A549 (cell line): Measurements from ENCODE around the gene ADM2.

Experiments used
- EP300 ChIP-seq, 2 experiments: fragments of >200 bp; sonication (Bioruptor Twin); formaldehyde crosslinking; IDR thresholded peaks; 2 replicates in 1 of 2; 3 replicates in 1 of 2; pipeline ENCODE4 v1.6.1; 2016 to 2017
- HMGXB4 ChIP-seq: fragments of 250-450 bp; sonication (Bioruptor Pico); IDR thresholded peaks from 2 replicates; pipeline ENCODE4 v1.5.0; 2021; ENCODE audit warnings: mild to moderate bottlenecking, moderate library complexity, borderline replicate concordance
- JUN ChIP-seq, 2 experiments: fragments of >200 bp; sonication (Bioruptor Twin); formaldehyde crosslinking; IDR thresholded peaks; 2 replicates in 1 of 2; 3 replicates in 1 of 2; pipeline ENCODE4 v1.6.1; 2016 to 2017
- KDM1A ChIP-seq: fragments of 200-600 bp; sonication (generic); IDR thresholded peaks from 2 replicates; pipeline ENCODE4 v1.6.1; 2016; ENCODE audit warnings: low read depth, mild to moderate bottlenecking
- POLR2A ChIP-seq: IDR thresholded peaks from 2 replicates; pipeline ENCODE4 v1.6.1; 2012; ENCODE audit warnings: mild to moderate bottlenecking, low read length
- POLR2AphosphoS2 ChIP-seq: conservative IDR thresholded peaks from 2 replicates; pipeline ENCODE4 v1.6.1; 2012; ENCODE audit warnings: low read length, improper control_type of control experiment, inconsistent platforms
- TP53 ChIP-seq: fragments of 250-450 bp; sonication (Bioruptor Pico); IDR thresholded peaks from 2 replicates; pipeline ENCODE4 v1.5.0; 2021; ENCODE audit warnings: mild to moderate bottlenecking, moderate library complexity
- TF ChIP-seq, protein P1 (sequence below): fragments of >200 bp; sonication (Bioruptor Twin); formaldehyde crosslinking; IDR thresholded peaks from 3 replicates; pipeline ENCODE4 v1.5.1; 2016

- TF ChIP-seq HMGXB4 (CRISPR knock-in tag) (no peak), POLR2A (no peak), TP53 (no peak), POLR2AphosphoS2 (no peak), EP300 (IDR thresholded peaks at IDR 0.05) (no peak), KDM1A (no peak), JUN (IDR thresholded peaks at IDR 0.05) (no peak)
- TF ChIP-seq, protein P1, sequence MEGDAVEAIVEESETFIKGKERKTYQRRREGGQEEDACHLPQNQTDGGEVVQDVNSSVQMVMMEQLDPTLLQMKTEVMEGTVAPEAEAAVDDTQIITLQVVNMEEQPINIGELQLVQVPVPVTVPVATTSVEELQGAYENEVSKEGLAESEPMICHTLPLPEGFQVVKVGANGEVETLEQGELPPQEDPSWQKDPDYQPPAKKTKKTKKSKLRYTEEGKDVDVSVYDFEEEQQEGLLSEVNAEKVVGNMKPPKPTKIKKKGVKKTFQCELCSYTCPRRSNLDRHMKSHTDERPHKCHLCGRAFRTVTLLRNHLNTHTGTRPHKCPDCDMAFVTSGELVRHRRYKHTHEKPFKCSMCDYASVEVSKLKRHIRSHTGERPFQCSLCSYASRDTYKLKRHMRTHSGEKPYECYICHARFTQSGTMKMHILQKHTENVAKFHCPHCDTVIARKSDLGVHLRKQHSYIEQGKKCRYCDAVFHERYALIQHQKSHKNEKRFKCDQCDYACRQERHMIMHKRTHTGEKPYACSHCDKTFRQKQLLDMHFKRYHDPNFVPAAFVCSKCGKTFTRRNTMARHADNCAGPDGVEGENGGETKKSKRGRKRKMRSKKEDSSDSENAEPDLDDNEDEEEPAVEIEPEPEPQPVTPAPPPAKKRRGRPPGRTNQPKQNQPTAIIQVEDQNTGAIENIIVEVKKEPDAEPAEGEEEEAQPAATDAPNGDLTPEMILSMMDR, result no peak
These were observed 42.1 kb downstream of the ADM2 start for GRCh38 chr22:50523458-50523805.
